HG03108 (cell line): ENCODE results near the gene UROS.
A peak's percentile ranks its signal among the peaks of the same experiment; 100 is the strongest.

Experiments used
- ATAC-seq: cut with Tn5 transposase; IDR thresholded peaks from one replicate; pipeline ENCODE4 v1.9.1; 2021; ENCODE audit warnings: moderate library complexity; ENCODE audit not compliant: unreplicated experiment

UROS gene

GRCh38 chr10:125838802-125839575, 15.9 kb upstream of the UROS start:
- ATAC-seq: no peak

- no peak for ATAC-seq
These were observed 13.7 kb upstream of the UROS start for GRCh38 chr10:125836746-125837145.

- ATAC-seq: no peak
These were observed 5.3 kb upstream of the UROS start for GRCh38 chr10:125828311-125828710.

- ATAC-seq: no peak
These were observed 4.1 kb upstream of the UROS start for GRCh38 chr10:125827133-125827532.

- ATAC-seq: no peak
These were observed 1.7 kb upstream of the UROS start for GRCh38 chr10:125824736-125825135.

GRCh38 chr10:125823663-125824251, 699 bp upstream of the UROS start:
- ATAC-seq: no peak

GRCh38 chr10:125820701-125821100, 2.4 kb downstream of the UROS start:
- ATAC-seq: peak; percentile 29

GRCh38 chr10:125817337-125817946, 5.6 kb downstream of the UROS start:
- no peak for ATAC-seq

GRCh38 chr10:125816548-125816947, 6.5 kb downstream of the UROS start:
- no peak for ATAC-seq

- ATAC-seq: no peak
These were observed 7.3 kb downstream of the UROS start for GRCh38 chr10:125815764-125816163.

- ATAC-seq: no peak
These were observed 10.8 kb downstream of the UROS start for GRCh38 chr10:125812128-125812750.

- ATAC-seq: no peak
These were observed 11.8 kb downstream of the UROS start for GRCh38 chr10:125811251-125811650.

GRCh38 chr10:125808047-125808446, 15.0 kb downstream of the UROS start:
- ATAC-seq: no peak

- ATAC-seq: no peak
These were observed 20.3 kb downstream of the UROS start for GRCh38 chr10:125802739-125803138.

- ATAC-seq: no peak
These were observed 20.9 kb downstream of the UROS start for GRCh38 chr10:125802131-125802530.

- no peak for ATAC-seq
These were observed 21.5 kb downstream of the UROS start for GRCh38 chr10:125801574-125801973.

GRCh38 chr10:125799451-125800182, 23.4 kb downstream of the UROS start:
- no peak for ATAC-seq

- ATAC-seq: no peak
These were observed 24.9 kb downstream of the UROS start for GRCh38 chr10:125797994-125798662.

- no peak for ATAC-seq
These were observed 25.6 kb downstream of the UROS start for GRCh38 chr10:125797424-125797823.

GRCh38 chr10:125795637-125796190, 27.3 kb downstream of the UROS start:
- no peak for ATAC-seq
